GM23338 (cell line): ENCODE data around the gene ALDH1A2. TPM values are rescaled to one million over a fixed set of nuclear protein-coding genes. Genes with fewer than 3 reads are reported as not detected.

Experiments used
- ATAC-seq: fragments of 200-7000 bp; cut with Tn5 transposase; 3 replicates; pipeline ENCODE4 v1.9.1; 2020
- DNase-seq: peaks from one replicate; pipeline ENCODE4 v3.0.0-alpha.2; 2015; ENCODE audit warnings: low spot score
- H2AFZ ChIP-seq: fragments of 200-600 bp; sonication (generic); 2 replicates; pipeline ENCODE4 v1.8.0; 2016; ENCODE audit warnings: antibody characterized with exemption, mild to moderate bottlenecking, moderate library complexity
- H3F3A ChIP-seq: fragments of 200-600 bp; sonication (generic); replicated peaks from 2 replicates; pipeline ENCODE4 v1.8.0; 2017; ENCODE audit warnings: antibody characterized with exemption, mixed run types, low read depth
- H3K27ac ChIP-seq: fragments of 200-600 bp; sonication (generic); 2 replicates; pipeline ENCODE4 v1.6.1; 2016; ENCODE audit warnings: low read depth
- H3K27me3 ChIP-seq: fragments of 200-600 bp; sonication (generic); 2 replicates; pipeline ENCODE4 v1.8.0; 2016; ENCODE audit warnings: mild to moderate bottlenecking, mixed run types, moderate library complexity; ENCODE audit not compliant: insufficient read depth
- H3K36me3 ChIP-seq: fragments of 200-600 bp; sonication (generic); 2 replicates; pipeline ENCODE4 v1.8.0; 2016; ENCODE audit warnings: mild to moderate bottlenecking; ENCODE audit not compliant: insufficient read depth
- H3K4me1 ChIP-seq: fragments of 200-600 bp; sonication (generic); 2 replicates; pipeline ENCODE4 v1.8.0; 2016; ENCODE audit warnings: mild to moderate bottlenecking, moderate library complexity; ENCODE audit not compliant: insufficient read depth
- H3K4me2 ChIP-seq: fragments of 200-600 bp; sonication (generic); 2 replicates; pipeline ENCODE4 v1.7.1; 2017; ENCODE audit warnings: mixed run types
- H3K4me3 ChIP-seq: fragments of 200-600 bp; sonication (generic); 2 replicates; pipeline ENCODE4 v1.6.1; 2016; ENCODE audit warnings: mixed run types
- H3K79me2 ChIP-seq: fragments of 200-600 bp; sonication (generic); replicated peaks from 2 replicates; pipeline ENCODE4 v1.8.0; 2017; ENCODE audit warnings: mild to moderate bottlenecking; ENCODE audit not compliant: insufficient read depth
- H3K9me2 ChIP-seq: fragments of 200-600 bp; sonication (generic); 2 replicates; pipeline ENCODE4 v1.8.0; 2017; ENCODE audit not compliant: insufficient read depth
- H4K20me1 ChIP-seq: fragments of 200-600 bp; sonication (generic); replicated peaks from 2 replicates; pipeline ENCODE4 v1.8.0; 2017; ENCODE audit warnings: mild to moderate bottlenecking; ENCODE audit not compliant: insufficient read depth
- H3K27ac Mint-ChIP-seq: 2 replicates; pipeline ENCODE4 v1.8.0; 2020; ENCODE audit warnings: inconsistent platforms, mild to moderate bottlenecking, moderate library complexity, mixed read lengths
- H3K27me3 Mint-ChIP-seq: 3 replicates; pipeline ENCODE4 v1.8.0; 2022; ENCODE audit warnings: low read depth, mild to moderate bottlenecking, moderate library complexity, mixed read lengths, inconsistent platforms; ENCODE audit not compliant: insufficient read depth, poor library complexity
- H3K36me3 Mint-ChIP-seq: 3 replicates; pipeline ENCODE4 v1.8.0; 2021; ENCODE audit warnings: low read depth, mild to moderate bottlenecking, inconsistent platforms, moderate library complexity, mixed read lengths
- H3K4me1 Mint-ChIP-seq: 3 replicates; pipeline ENCODE4 v1.8.0; 2020; ENCODE audit warnings: mild to moderate bottlenecking, inconsistent platforms, mixed read lengths
- H3K4me3 Mint-ChIP-seq: 3 replicates; pipeline ENCODE4 v1.8.0; 2021; ENCODE audit warnings: moderate library complexity, mild to moderate bottlenecking, inconsistent platforms, mixed read lengths
- H3K9me3 Mint-ChIP-seq: 3 replicates; pipeline ENCODE4 v1.8.0; 2020; ENCODE audit warnings: moderate library complexity, mild to moderate bottlenecking, inconsistent platforms, mixed read lengths
- CREB1 ChIP-seq: fragments of 250-450 bp; sonication (Bioruptor Pico); IDR thresholded peaks from 2 replicates; pipeline ENCODE4 v1.5.0; 2020; ENCODE audit warnings: low read depth, mild to moderate bottlenecking, moderate library complexity
- EZH2 ChIP-seq: fragments of 200-600 bp; sonication (generic); IDR thresholded peaks from one replicate; pipeline ENCODE4 v1.8.0; 2017; ENCODE audit warnings: antibody characterized with exemption, mild to moderate bottlenecking, low read depth; ENCODE audit not compliant: unreplicated experiment
- EZH2phosphoT487 ChIP-seq: fragments of 200-600 bp; sonication (generic); IDR thresholded peaks from one replicate; pipeline ENCODE4 v1.8.1; 2018; ENCODE audit warnings: antibody characterized with exemption; ENCODE audit not compliant: unreplicated experiment
- JUNB ChIP-seq: IDR thresholded peaks from one replicate; pipeline ENCODE4 v1.6.1; 2016; ENCODE audit warnings: antibody characterized with exemption; ENCODE audit not compliant: unreplicated experiment
- STAT1 ChIP-seq: IDR thresholded peaks from one replicate; pipeline ENCODE4 v1.6.1; 2016; ENCODE audit warnings: antibody characterized with exemption; ENCODE audit not compliant: unreplicated experiment
- ZNF114 ChIP-seq: fragments of 250-450 bp; sonication (Bioruptor Pico); IDR thresholded peaks from 2 replicates; pipeline ENCODE4 v1.5.0; 2020; ENCODE audit warnings: mild to moderate bottlenecking, moderate library complexity
- ZNF331 ChIP-seq: fragments of 250-450 bp; sonication (Bioruptor Pico); IDR thresholded peaks from 2 replicates; pipeline ENCODE4 v1.5.0; 2020; ENCODE audit warnings: low read depth, mild to moderate bottlenecking, moderate library complexity
- polyA plus RNA-seq: library from polyadenylated mRNA; unstranded; fragments of >200 nt; fragmentation: Nextera tagmentation; extraction: Ambion mirVana; gene quantifications from 2 replicates; pipeline ENCODE4 v1.2.1, GENCODE V29; 2016
- total RNA-seq: library from RNA; depleted of rRNA; stranded (reverse); fragments of >200 nt; shearing (Covaris generic); gene quantifications from 2 replicates; pipeline ENCODE4 v1.2.3, GENCODE V29; 2014
- TF ChIP-seq, protein P1 (sequence below): IDR thresholded peaks from 2 replicates; pipeline ENCODE4 v1.6.1; 2016; ENCODE audit warnings: antibody characterized with exemption
- TF ChIP-seq, protein P2 (sequence below), 2 experiments: fragments of 200-600 bp in 1 of 2; sonication (generic) in 1 of 2; conservative IDR thresholded peaks; 2 replicates each; pipeline versions ENCODE4 v1.5.1 to v1.6.1; 2016 to 2017; ENCODE audit warnings: antibody characterized with exemption in 2 of 2, low read depth in 2 of 2, mild to moderate bottlenecking in 2 of 2, moderate library complexity in 1 of 2
- TF ChIP-seq, protein P3 (sequence below): IDR thresholded peaks from one replicate; pipeline ENCODE4 v1.6.1; 2018; ENCODE audit warnings: antibody characterized with exemption; ENCODE audit not compliant: unreplicated experiment
- TF ChIP-seq, protein P4 (sequence below): fragments of 250-450 bp; sonication (Bioruptor Pico); IDR thresholded peaks from 2 replicates; pipeline ENCODE4 v1.5.0; 2020; ENCODE audit warnings: mild to moderate bottlenecking, moderate library complexity

Gene ALDH1A2
- total and polyA plus RNA-seq, 2 experiments from 2014 or later, result 0.80 TPM; not detected in 1

DNA sequence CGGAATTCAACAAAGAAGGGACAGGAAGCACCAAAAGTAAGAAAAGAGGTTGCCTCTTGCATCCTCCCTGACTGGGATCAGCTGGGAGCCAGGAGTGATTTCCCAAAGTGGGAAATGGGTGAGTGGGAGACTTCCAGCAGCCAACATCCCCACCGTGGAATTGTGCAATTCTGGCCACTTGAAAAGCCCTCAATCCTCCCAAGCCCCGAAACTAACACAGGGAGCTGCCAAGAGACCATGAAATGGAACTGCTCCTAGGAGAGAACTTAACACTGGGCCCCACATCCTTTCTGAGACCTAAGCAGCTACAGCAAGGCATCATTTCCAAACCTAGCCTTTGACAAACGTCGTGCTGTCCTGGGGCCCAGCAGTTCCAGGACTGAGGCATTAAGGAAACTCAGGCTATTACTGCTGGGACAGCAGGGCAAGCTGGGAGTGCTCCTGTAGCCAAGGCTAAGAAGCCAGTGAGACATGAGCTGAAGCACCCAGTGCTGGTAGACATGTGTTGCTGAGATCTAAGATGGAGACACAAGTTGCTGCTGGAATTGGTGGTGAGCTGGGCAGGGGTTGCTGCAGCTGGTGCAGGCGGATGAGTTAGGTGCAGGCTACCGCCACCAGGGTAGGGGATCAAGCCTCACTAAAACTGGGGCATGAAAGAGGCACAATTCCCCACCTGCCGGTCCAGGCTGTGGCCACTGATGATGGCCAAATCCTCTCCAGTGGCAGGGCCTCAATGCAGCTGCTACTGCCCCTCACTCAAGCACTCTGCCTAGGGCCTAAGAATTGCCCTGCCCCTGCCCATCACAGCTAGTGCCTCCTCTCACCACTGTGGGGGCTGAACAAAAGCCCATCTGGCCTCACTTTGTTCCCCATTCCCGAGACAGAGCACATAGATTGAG, 43.9 kb downstream of the ALDH1A2 start:
- no peaks in the 10 kb centered on the region for H3K4me1 Mint-ChIP-seq
- Histone ChIP-seq H3K4me1 (no peaks in the 10 kb centered on the region), H3K4me2 (no peak overlapping the region), H4K20me1 (no peaks in the 10 kb centered on the region), H3K36me3 (no peaks in the 10 kb centered on the region), H3K27ac (no peak overlapping the region), H2AFZ (no peak overlapping the region), H3F3A (no peaks in the 10 kb centered on the region), H3K27me3 (no peaks in the 10 kb centered on the region), H3K9me2 (no peaks in the 10 kb centered on the region; the same call in 1 of the 2 replicates), H3K4me3 (no peak overlapping the region), H3K79me2 (no peaks in the 10 kb centered on the region)
- no peak overlapping the region for H3K4me3 Mint-ChIP-seq
- H3K27me3 Mint-ChIP-seq, result no peaks in the 10 kb centered on the region
- ATAC-seq, result no peak
- DNase-seq, result no peak
- TF ChIP-seq EZH2phosphoT487 (no peak), JUNB (no peak), CREB1 (no peak), ZNF331 (CRISPR knock-in tag) (no peak), EZH2 (no peak), ZNF114 (CRISPR knock-in tag) (no peak), STAT1 (no peak)
- TF ChIP-seq, protein P1, sequence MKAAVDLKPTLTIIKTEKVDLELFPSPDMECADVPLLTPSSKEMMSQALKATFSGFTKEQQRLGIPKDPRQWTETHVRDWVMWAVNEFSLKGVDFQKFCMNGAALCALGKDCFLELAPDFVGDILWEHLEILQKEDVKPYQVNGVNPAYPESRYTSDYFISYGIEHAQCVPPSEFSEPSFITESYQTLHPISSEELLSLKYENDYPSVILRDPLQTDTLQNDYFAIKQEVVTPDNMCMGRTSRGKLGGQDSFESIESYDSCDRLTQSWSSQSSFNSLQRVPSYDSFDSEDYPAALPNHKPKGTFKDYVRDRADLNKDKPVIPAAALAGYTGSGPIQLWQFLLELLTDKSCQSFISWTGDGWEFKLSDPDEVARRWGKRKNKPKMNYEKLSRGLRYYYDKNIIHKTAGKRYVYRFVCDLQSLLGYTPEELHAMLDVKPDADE, result no peak
- TF ChIP-seq, protein P2, sequence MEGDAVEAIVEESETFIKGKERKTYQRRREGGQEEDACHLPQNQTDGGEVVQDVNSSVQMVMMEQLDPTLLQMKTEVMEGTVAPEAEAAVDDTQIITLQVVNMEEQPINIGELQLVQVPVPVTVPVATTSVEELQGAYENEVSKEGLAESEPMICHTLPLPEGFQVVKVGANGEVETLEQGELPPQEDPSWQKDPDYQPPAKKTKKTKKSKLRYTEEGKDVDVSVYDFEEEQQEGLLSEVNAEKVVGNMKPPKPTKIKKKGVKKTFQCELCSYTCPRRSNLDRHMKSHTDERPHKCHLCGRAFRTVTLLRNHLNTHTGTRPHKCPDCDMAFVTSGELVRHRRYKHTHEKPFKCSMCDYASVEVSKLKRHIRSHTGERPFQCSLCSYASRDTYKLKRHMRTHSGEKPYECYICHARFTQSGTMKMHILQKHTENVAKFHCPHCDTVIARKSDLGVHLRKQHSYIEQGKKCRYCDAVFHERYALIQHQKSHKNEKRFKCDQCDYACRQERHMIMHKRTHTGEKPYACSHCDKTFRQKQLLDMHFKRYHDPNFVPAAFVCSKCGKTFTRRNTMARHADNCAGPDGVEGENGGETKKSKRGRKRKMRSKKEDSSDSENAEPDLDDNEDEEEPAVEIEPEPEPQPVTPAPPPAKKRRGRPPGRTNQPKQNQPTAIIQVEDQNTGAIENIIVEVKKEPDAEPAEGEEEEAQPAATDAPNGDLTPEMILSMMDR (conservative IDR thresholded peaks at IDR 0.05; ENCODE audit: low read depth in 2 of 2), result no peak
- TF ChIP-seq, protein P3, sequence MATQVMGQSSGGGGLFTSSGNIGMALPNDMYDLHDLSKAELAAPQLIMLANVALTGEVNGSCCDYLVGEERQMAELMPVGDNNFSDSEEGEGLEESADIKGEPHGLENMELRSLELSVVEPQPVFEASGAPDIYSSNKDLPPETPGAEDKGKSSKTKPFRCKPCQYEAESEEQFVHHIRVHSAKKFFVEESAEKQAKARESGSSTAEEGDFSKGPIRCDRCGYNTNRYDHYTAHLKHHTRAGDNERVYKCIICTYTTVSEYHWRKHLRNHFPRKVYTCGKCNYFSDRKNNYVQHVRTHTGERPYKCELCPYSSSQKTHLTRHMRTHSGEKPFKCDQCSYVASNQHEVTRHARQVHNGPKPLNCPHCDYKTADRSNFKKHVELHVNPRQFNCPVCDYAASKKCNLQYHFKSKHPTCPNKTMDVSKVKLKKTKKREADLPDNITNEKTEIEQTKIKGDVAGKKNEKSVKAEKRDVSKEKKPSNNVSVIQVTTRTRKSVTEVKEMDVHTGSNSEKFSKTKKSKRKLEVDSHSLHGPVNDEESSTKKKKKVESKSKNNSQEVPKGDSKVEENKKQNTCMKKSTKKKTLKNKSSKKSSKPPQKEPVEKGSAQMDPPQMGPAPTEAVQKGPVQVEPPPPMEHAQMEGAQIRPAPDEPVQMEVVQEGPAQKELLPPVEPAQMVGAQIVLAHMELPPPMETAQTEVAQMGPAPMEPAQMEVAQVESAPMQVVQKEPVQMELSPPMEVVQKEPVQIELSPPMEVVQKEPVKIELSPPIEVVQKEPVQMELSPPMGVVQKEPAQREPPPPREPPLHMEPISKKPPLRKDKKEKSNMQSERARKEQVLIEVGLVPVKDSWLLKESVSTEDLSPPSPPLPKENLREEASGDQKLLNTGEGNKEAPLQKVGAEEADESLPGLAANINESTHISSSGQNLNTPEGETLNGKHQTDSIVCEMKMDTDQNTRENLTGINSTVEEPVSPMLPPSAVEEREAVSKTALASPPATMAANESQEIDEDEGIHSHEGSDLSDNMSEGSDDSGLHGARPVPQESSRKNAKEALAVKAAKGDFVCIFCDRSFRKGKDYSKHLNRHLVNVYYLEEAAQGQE, result no peak
- TF ChIP-seq, protein P4, sequence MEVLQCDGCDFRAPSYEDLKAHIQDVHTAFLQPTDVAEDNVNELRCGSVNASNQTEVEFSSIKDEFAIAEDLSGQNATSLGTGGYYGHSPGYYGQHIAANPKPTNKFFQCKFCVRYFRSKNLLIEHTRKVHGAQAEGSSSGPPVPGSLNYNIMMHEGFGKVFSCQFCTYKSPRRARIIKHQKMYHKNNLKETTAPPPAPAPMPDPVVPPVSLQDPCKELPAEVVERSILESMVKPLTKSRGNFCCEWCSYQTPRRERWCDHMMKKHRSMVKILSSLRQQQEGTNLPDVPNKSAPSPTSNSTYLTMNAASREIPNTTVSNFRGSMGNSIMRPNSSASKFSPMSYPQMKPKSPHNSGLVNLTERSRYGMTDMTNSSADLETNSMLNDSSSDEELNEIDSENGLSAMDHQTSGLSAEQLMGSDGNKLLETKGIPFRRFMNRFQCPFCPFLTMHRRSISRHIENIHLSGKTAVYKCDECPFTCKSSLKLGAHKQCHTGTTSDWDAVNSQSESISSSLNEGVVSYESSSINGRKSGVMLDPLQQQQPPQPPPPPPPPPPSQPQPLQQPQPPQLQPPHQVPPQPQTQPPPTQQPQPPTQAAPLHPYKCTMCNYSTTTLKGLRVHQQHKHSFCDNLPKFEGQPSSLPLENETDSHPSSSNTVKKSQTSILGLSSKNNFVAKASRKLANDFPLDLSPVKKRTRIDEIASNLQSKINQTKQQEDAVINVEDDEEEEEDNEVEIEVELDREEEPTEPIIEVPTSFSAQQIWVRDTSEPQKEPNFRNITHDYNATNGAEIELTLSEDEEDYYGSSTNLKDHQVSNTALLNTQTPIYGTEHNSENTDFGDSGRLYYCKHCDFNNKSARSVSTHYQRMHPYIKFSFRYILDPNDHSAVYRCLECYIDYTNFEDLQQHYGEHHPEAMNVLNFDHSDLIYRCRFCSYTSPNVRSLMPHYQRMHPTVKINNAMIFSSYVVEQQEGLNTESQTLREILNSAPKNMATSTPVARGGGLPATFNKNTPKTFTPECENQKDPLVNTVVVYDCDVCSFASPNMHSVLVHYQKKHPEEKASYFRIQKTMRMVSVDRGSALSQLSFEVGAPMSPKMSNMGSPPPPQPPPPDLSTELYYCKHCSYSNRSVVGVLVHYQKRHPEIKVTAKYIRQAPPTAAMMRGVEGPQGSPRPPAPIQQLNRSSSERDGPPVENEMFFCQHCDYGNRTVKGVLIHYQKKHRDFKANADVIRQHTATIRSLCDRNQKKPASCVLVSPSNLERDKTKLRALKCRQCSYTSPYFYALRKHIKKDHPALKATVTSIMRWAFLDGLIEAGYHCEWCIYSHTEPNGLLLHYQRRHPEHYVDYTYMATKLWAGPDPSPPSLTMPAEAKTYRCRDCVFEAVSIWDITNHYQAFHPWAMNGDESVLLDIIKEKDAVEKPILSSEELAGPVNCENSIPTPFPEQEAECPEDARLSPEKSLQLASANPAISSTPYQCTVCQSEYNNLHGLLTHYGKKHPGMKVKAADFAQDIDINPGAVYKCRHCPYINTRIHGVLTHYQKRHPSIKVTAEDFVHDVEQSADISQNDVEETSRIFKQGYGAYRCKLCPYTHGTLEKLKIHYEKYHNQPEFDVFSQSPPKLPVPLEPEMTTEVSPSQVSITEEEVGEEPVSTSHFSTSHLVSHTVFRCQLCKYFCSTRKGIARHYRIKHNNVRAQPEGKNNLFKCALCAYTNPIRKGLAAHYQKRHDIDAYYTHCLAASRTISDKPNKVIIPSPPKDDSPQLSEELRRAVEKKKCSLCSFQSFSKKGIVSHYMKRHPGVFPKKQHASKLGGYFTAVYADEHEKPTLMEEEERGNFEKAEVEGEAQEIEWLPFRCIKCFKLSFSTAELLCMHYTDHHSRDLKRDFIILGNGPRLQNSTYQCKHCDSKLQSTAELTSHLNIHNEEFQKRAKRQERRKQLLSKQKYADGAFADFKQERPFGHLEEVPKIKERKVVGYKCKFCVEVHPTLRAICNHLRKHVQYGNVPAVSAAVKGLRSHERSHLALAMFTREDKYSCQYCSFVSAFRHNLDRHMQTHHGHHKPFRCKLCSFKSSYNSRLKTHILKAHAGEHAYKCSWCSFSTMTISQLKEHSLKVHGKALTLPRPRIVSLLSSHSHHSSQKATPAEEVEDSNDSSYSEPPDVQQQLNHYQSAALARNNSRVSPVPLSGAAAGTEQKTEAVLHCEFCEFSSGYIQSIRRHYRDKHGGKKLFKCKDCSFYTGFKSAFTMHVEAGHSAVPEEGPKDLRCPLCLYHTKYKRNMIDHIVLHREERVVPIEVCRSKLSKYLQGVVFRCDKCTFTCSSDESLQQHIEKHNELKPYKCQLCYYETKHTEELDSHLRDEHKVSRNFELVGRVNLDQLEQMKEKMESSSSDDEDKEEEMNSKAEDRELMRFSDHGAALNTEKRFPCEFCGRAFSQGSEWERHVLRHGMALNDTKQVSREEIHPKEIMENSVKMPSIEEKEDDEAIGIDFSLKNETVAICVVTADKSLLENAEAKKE (CRISPR knock-in tag), result no peak
- 0 out of 3 replicates have a peak, but pooled peaks cover 6% of the 10 kb centered on the region for H3K36me3 Mint-ChIP-seq
- no peak overlapping the region for H3K27ac Mint-ChIP-seq
- H3K9me3 Mint-ChIP-seq, result peaks cover 8% of the 10 kb centered on the region
